GM21423 (cell line): ENCODE measurements around the gene GRPEL1.

Source experiments
- ATAC-seq: cut with Tn5 transposase; IDR thresholded peaks from one replicate; pipeline ENCODE4 v1.9.1; 2021; ENCODE audit warnings: mild to moderate bottlenecking, moderate library complexity; ENCODE audit not compliant: unreplicated experiment

The GRPEL1 gene

DNA sequence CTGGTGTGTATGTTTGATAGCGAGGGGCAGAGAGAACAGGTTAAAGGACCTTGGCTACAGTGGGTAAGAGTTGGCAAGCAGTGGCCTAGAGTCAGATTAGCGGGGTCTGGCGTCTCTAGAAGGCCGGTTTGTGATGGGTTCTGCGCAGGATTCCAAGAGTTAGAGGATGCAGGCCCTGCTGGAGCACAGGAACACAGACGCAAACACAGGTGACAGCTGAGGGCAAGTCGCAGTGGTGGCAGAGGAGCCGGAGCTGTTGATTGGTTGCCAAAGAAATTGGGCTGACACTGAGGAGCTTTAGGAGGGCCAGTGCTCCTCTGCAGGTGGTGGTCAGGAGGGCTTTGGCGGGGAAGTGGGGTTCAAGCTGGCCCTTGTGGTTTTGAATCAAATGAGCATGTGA, 20.9 kb downstream of the GRPEL1 start:
- no peak for ATAC-seq

DNA sequence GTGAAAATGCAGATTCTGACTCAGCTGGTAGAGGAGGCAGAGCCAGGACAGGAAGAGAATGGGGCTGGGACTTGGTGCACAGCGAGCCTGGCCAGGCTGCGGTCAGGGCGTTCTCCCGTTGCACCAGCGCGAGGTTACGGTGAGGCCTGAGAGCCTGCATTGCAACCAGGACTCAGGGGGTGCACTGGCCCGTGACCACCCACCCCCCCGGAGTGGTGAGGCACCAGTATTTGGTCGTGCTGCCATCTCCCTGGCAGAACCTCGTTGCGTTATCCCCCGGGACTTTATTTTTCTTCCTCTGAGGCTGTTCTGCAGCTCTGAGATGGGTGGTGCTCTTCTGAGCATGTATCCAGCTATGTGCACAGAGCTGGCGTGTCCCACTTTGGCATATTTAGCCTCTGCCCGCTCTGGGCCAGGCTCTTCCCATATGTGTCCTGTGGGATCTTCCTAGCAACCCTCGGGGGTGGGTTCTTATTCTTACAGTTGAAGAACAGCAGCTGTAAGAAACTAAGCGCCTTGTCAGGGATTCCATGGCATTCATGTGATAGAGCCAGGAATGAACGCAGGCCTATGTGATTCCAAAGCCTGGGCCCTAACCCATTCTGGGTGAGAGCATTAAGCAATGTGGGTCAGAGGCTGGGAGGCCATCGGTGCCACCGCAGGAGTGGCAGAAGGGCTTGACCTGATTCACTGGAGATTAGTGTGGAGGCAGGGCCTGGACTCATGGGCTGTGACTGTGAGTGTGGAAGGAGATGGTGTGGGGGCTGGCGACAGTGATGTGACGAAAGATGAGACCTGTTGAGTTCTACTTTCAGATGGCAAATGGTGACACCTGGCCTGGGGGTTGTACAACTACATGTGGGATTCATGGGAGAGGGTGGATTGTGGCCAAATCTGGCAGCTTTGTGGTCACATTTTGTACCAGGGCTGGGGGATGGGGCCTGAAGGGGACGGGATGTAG, 21.6 kb downstream of the GRPEL1 start:
- ATAC-seq: no peak

DNA sequence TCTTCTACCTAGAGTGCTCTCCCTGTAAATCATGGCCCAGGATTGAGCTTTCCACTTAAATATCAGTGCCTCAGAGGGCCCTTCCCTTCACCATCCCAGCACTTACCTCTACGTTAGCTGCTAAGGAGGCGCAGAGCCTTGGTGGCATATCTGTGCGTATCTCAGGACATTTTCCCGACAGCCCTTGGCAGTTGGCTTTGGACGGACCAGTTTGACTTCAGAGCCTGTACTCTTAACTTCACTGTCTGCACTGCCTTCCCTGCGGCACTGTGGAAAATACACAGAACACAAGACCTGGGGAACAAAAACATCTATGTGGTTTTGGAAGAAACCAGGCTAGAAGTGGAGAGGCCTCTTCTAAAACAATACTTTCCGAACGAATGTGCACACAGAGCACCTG, 22.3 kb downstream of the GRPEL1 start:
- ATAC-seq: no peak

DNA sequence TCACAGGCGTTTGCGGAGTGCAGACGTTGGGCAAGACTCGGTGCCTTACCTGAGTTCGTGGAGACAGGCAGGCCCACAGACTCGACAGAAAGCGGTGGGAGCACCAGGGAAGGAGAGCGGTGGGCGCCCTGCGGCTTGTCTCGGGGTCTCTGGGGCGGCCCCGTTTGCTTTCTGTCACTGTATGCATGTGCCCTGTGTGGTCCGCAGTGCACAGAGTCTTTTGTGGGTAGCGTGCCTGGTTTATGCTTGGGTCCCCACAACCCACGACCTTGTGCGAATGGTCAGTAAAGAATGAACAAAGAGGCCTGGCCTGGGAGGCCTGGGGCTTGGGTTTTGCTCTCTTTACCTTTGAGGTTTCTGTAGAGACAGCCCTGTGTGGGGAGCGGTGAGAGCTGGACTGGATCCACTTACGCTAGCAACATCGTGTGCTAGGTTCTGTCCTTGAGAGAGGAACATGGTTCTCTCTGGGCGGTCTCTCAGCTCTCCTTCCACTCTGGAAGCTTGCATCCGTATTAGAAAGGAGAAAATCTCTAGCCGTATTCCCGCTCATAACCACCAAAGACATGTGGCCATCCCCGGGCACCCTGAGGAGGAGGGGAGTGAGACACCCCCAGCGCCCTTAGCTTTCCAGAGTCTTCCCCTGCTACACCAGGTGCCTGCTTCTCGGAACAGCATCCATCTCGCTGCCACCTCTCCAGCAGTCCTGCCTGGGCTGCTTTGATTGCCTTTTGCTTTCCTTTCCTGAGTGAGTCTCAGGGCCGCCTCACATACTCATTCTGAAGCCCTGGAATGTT, 23.5 kb downstream of the GRPEL1 start:
- ATAC-seq: no peak

DNA sequence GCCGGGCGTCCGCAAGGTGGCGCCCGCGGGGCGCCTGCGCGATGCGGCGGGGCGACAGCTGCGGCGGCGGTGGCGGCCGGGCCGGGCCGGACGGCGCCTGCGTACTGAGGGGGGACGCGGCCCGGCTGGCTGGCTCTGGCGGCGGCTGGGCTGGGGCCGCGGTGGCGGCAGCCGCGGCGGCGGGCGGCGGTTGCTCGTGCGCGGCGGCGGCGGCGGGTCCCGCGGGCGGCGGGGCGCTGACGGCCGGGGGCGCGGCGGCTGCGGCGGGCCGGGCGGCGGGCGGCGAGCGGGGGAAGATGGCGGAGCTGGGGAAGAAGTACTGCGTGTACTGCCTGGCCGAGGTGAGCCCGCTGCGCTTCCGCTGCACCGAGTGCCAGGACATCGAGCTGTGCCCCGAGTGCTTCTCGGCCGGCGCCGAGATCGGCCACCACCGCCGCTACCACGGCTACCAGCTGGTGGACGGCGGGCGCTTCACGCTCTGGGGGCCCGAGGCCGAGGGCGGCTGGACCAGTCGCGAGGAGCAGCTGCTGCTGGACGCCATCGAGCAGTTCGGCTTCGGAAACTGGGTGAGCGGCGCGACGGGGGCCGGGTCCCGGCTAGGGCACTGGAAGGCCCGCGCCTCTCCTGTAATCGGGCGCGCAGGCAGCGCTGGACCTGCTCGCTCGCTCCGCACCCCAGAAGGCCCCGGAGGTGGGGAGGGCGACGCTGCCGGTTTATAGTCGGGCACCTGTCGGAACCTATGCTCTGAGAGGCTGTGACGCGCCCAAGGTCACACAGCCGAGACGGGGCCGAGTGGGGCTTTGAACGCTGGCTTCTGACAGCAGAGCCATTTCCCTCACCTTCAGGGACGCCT, 24.4 kb downstream of the GRPEL1 start, which contains the start of gene TADA2B:
Gene TADA2B (plus strand): TSS at position 89 of the 853 bp plus-strand sequence. CDS start 208 bp downstream, at position 297.
- peak; percentile 16 for ATAC-seq

DNA sequence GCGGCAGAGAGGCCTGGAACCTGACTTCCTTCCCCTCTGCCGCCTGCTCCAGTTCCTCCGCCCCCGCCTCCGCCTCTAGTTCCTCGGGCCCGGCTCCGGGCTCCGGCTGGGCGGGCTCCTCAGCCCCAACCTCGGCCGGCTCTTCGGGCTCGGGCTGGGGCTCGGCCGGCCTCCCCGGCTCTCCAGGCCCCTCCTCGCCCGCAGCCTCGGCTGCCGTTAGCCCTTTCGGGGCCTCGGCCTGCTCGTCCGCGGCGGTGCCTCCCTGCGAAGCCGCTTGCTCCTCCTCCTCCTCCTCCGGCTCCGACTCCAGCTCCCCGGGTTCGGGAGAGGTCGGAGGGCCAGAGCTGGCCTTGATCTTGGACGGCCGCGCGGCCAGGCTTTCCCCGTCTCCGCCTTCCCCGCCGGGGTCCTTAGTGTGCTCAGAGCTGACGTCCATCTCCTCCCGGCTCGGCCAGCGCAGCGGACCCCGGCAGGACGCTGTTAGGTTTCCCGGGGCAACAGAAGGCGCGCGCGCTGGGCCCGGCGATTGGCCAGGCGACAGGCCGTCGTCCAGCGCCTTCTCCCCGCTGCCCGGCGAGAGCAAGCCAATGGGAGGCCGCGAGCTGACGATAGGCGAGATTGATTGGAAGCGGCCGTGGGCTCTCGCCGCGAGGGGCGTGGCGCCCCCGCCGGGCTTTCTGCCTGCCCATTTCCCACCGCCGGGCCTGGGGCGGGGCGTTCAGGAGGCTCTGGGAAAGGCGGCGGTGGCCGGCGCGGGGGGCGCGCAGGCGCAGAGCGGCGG, 25.2 kb downstream of the GRPEL1 start:
- peak; percentile 83 for ATAC-seq

DNA sequence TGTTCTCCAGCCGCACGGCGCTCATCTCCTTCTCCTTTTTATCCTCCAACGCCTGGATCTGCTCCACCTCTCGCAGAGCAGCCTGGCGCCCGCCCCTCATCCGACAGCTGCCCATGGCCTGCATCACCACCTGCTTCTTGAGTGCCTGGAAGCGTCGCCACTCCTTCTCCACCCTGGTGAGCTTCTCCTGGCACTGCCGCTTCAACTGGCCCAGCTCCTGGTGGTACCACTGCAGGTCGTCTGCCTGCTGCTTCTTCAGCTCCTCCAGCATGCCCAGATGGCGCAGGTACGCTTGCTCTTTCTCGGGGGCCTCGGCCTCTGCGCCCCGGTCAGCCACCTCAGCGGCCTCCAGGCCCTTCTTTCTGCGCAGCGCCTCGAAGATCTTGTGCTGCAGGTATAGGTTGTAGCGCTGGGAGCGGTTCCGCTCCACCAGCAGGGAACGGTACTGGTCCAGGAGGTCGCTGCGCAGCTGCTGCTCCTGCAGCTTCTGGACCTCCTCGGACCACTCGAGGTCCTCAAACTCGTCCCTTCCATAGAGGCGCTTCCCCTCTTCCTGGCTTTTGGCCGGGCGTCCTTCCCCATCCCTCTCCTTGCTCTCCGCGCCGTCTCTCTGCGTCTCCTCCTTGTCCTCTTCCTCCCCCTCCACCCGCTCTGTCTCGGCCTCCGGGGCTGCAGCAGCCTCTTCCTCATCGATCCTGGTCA, 25.9 kb downstream of the GRPEL1 start:
- ATAC-seq: no peak

DNA sequence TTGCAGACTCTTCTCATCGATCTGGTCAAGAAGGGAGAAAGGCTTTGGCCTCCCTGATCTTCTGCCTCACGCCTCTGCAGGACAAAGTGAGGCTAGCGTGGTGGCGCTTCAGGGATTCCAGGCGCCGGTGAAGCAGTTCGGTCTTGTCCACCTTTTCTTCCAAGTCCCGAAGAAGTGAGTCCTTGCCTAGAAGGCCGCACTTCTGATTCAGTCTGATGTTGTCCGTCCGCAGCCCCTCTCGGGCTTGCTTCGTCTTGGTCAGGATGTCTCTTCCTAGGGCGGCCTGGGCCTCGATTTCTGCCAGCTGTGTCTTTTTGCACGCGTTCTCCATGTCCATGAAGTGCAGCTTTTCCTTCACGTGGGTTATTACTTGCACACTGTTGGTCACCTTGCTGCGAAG, 26.6 kb downstream of the GRPEL1 start:
- no peak for ATAC-seq

DNA sequence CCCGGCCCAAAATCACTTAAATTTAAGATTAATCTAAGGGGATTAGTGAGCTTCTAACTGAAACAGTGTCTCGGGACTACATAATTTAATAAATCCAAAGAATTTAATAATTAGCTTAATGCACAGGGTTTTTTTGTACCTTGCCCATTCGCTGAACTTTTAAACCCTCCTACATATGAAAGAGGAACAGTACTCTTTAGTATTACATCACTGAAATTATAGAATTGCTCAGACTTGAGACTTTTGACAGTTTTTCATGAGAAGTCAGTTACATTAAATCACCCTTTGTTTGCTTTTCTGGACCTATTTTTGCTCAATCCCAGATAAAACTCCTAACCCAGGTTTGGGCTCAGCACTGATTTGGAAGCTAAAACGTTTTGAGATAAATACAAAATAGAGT, 27.1 kb downstream of the GRPEL1 start:
- no peak for ATAC-seq

DNA sequence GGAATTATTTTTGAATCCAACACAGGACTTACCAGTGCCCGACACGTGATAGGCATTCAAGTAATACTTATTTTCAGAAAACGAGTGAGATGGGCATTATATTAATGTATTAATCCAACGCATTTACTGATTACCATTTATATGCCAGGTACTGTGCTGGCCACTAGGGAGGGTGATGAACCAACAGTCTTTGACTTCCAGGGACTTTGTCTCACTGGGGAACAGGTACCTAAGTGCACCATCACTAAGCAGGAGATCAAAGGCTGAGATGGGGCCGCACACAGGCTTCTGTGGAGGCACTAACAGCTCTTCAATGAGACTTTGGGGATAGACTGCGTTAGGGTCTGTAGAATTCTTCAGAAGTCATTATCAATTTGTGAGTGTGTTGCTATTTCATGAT, 30.4 kb downstream of the GRPEL1 start:
- no peak for ATAC-seq

DNA sequence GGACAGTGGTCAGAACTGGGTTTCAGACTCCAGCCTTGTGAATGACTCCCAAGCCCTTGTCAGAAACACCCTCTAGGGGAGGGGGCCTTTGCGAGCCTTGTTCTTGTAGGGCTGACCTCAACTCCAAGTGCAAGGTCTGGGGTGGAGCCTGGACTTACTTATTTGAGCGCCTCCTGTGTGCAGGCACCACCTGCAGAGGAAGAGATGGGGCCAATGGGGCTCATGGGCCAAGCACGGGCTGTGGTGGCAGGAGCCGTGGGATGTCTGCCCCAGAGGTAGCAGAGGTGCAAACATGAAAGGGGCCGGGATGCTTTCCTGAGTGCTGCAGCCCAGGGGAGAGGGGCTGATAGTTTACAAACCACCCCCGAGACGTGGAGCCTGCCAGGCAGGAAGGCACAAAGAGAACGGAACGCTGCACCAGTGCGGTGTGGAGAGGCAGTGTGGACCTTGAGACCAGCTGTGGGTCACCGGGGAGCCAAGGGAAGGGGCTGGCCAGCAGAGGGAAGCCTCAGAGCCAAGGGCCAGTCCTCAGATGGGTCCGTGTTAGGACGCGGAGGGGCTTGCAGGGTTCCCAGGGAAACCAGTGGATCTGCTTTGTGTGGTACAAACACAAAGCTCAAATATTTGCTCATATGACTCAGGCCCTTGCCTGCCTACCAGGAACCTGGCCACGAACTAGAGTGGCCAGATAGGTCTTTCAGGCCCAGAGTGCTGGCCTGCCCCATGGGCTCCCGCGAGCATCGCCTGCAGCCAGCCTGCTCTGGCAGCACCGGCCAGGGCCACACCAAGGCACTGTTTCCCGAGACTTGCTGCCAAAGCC, 33.4 kb downstream of the GRPEL1 start:
- ATAC-seq: no peak

DNA sequence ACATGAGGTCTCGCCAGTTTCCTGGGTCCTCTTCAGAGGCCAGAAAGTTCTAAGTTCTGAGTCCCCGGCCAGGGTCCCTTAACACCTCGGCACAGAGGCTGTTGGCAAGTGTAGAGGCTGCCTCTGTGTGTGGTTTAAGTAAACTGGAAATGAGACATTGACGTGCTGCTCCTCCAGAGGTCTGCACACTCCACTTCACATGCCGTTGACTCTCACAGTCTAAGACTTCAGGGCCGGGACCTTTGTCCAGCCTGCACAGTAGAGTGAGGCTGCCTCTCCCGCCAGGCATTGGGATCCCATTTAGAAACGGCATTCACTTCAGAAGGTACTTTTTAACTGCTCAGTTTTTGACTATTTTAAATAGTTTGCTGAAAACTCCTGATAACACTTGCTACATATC, 35.3 kb downstream of the GRPEL1 start:
- ATAC-seq: no peak

DNA sequence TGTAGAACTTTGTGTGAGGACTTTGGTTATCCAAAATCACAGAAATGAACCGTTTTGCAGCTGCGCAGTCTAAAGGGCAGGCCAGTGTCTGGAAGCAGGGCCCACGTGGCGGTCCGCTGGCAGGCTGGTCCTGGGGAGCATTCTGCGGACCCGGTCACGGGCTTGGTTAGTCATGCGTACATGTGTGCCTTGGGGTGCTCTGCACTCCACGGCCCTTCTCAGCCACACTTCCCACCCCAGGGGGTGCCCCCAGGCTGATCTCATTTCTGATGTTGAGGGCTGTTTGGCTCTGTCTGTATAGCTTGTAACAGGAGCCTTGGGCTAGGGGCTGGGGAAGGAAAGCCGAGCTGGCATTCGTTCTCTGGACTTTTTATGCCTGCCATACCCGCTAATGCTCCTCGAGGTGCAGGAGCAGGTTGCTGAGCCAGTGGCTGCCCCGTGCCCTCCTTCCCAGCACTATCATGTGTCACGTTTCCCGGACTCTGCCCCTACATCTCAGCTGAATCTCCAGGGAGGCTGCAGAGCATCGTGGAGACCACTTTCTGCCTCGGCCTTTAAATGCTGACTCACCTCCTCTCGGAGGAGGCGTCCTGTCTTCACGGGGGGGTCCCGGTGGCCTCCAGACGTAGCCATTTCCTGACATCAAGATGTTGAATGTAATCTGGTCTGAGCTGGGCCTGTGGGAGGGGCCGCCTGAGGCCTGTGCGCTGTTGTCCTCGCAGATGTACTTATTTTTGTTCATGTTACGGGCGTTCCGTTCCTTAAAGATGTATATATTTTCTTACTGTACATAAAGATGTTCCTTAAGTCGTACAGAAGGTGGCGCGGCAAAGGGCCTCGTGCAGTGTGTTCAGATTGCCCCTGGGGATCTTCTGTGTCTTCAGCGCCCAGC, 36.1 kb downstream of the GRPEL1 start:
- ATAC-seq: no peak

DNA sequence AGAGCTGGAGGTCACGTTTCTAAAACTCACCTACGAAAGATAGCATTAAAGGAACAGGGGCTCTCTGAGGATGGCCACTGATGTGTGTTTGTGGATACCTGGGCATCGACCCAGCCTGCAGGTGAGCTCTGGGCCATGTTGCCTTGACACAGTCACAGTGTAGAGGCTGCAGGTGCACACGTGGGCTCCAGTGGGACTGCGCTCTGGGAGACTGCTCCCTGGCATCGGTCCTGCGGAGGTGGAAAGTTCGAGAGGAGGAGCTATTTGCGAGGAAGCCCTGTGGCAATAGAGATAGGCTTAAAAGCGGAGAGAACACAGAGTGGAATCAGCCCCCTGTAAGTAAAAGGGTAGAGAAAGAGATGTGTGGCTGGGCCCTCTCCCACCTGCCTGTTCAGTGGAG, 37.0 kb downstream of the GRPEL1 start:
- no peak for ATAC-seq

DNA sequence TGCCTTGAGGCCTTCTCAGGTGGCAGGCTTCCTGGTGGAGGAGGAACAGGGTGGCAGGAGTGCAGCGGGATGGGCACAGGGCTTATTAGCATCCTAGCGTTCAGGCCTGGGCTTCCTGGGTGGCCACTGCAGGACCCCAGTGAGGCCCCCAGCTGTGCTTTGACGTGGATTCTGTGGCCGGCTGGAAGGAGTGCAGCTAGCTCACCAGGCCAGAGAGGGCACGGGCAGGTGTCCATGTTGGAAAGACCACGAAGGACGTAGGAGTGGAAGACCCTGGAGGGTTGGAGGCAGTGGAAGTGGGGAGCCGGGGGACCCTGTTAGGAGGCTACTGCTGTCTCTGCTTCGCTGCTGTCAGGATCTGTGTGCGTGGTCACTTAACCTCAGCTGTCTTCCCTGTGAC, 37.9 kb downstream of the GRPEL1 start:
- ATAC-seq: no peak

DNA sequence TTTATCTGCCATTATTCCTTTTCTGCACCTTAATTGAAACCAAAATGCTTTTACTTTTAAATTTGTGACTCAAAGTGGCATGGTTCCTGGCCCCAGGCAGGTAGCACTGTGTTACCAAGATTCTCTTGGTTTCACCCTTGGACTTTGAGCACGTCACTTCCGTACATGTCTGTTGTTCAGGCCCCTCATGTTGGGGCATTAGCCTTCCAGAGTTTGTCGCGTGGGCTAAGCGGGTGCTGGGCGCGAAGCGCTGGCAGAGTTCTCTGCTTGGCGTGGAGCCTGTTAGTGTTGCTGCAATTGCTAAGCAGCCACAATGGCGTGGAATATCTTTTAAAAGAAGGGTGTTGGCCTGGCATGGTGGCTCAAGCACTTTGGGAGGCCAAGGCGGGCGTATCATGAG, 38.7 kb downstream of the GRPEL1 start:
- no peak for ATAC-seq

DNA sequence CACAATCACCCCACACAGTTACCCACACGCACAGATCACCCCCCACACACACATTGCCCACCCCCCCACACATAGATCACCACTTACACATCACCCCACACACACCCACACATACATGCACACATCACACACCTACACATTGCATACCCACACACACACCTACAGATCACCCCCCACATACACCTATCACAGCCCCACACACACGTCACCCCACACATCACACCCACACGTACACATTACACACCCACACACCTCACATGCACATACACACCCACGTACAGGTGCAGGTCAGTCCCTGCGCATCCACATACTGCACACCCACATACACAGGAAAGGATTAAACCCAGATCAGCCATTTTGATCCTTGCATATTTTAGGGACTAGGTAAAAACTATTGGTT, 40.0 kb downstream of the GRPEL1 start:
- ATAC-seq: no peak

DNA sequence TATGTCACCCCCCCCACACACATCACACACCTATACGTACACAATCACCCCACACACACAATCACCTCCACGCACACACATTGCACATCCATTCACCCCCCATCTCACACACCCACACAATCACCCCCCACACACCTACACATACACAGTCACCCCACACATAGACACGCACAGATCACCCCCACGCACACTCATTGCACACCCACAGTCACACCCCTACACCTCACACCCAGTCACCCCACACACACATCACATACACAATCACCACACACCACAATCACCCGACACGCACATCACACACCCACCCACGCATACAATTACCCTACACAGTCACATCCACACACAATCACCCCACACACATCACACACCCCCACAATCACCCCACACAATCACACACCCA, 40.6 kb downstream of the GRPEL1 start:
- ATAC-seq: no peak
